Natural killer cell (primary cell): ENCODE measurements around the gene INPP5D. TPM values are rescaled to one million over a fixed set of nuclear protein-coding genes. Genes with fewer than 3 reads are reported as not detected.
"Not testable (repeated sequence)": the region's sequence is repeated elsewhere in the genome, so short reads cannot be mapped to it uniquely, and the experiment has no call there.

ENCODE experiments used
- ATAC-seq, 3 donors: fragments of 150-1000 bp in 2 of 3; fragments of 200-7000 bp in 1 of 3; cut with Tn5 transposase; 1 replicate in 1 of 3; 2 replicates in 2 of 3; pipeline ENCODE4 v1.10.0; 2021; ENCODE audit warnings: mild to moderate bottlenecking in 2 of 3, moderate library complexity in 2 of 3
- DNase-seq, 2 donors: peaks; one replicate each; pipeline versions ENCODE4 v3.0.0 to v3.0.0-alpha.2; 2013 to 2021; ENCODE audit warnings: mixed read lengths in 1 of 2
- H3K27ac ChIP-seq: one replicate; pipeline ENCODE4 v1.5.1; 2013; ENCODE audit warnings: mild to moderate bottlenecking, low read length
- H3K27me3 ChIP-seq: one replicate; pipeline ENCODE4 v1.6.1; 2013; ENCODE audit warnings: low read length; ENCODE audit not compliant: control insufficient read depth, insufficient read depth
- H3K36me3 ChIP-seq: one replicate; pipeline ENCODE4 v1.6.1; 2013; ENCODE audit warnings: low read length; ENCODE audit not compliant: control insufficient read depth, insufficient read depth
- H3K4me1 ChIP-seq: one replicate; pipeline ENCODE4 v1.6.1; 2013; ENCODE audit warnings: low read length; ENCODE audit not compliant: control insufficient read depth, insufficient read depth
- H3K4me3 ChIP-seq: one replicate; pipeline ENCODE4 v1.5.1; 2013; ENCODE audit warnings: low read length
- H3K9me3 ChIP-seq: one replicate; pipeline ENCODE4 v1.6.1; 2013; ENCODE audit warnings: low read length; ENCODE audit not compliant: control insufficient read depth, insufficient read depth
- H3K27ac Mint-ChIP-seq, 2 donors: one replicate each; pipeline ENCODE4 v1.8.0; 2022; ENCODE audit warnings: mild to moderate bottlenecking in 2 of 2, mixed read lengths in 2 of 2, moderate library complexity in 1 of 2
- H3K27me3 Mint-ChIP-seq, 2 donors: one replicate each; pipeline ENCODE4 v1.8.0; 2022; ENCODE audit warnings: low read depth in 2 of 2, mixed read lengths in 2 of 2
- H3K36me3 Mint-ChIP-seq: one replicate; pipeline ENCODE4 v1.8.0; 2022; ENCODE audit warnings: mixed read lengths
- H3K4me1 Mint-ChIP-seq, 2 donors: one replicate each; pipeline ENCODE4 v1.8.0; 2022; ENCODE audit warnings: mixed read lengths in 2 of 2
- H3K4me3 Mint-ChIP-seq: one replicate; pipeline ENCODE4 v1.8.0; 2022; ENCODE audit warnings: mild to moderate bottlenecking, moderate library complexity, mixed read lengths
- H3K9me3 Mint-ChIP-seq, 2 donors: one replicate each; pipeline ENCODE4 v1.8.0; 2022; ENCODE audit warnings: mixed read lengths in 2 of 2
- CTCF ChIP-seq: fragments of 200-600 bp; IDR thresholded peaks from one replicate; pipeline ENCODE4 v1.8.0; 2022; ENCODE audit warnings: antibody characterized with exemption
- WGBS: methylation state at CpG from one replicate; pipeline ENCODE4 v1.1.7; 2013; ENCODE audit warnings: missing lambda C conversion rate; ENCODE audit not compliant: insufficient coverage; 5-methylcytosine and 5-hydroxymethylcytosine counted together
- intact Hi-C: fragments of 100-400 bp; cut with micrococcal nuclease; formaldehyde crosslinking; loops from one replicate; pipeline ENCODE4 v1.14.2; 2022
- total RNA-seq, 4 donors: library from RNA; stranded (reverse); fragments of 120-200 nt in 1 of 4; gene quantifications; one replicate each; pipeline versions ENCODE4 v1.2.3 to v1.2.4, GENCODE V29; 2013 to 2022

INPP5D gene
- total RNA-seq, 3 donors from 2014 or later (not counting 1 experiment from before 2014, with no cell fraction given) = 385 to 498 (median 497) TPM

GRCh38 chr2:233152541-233152940 lies 92.4 kb downstream of the INPP5D start:
- WGBS = 96% methylated on average over 5 of the region's 5 CpGs
- Mint-ChIP-seq H3K36me3 (peaks cover 44% of the 10 kb centered on the region), H3K9me3 (no peaks in the 10 kb centered on the region), H3K4me1 (peaks cover 69 to 84% of the 10 kb centered on the region in 2 donors), H3K27ac (peak overlapping the region; percentile 71 to 74), H3K4me3 (no peak overlapping the region), H3K27me3 (no peaks in the 10 kb centered on the region)
- Histone ChIP-seq H3K9me3 (no peaks in the 10 kb centered on the region), H3K4me3 (no peak overlapping the region), H3K4me1 (peaks cover 19% of the 10 kb centered on the region), H3K27me3 (no peaks in the 10 kb centered on the region), H3K27ac (no peak overlapping the region), H3K36me3 (peaks cover 89% of the 10 kb centered on the region)
- no peak for TF ChIP-seq CTCF
- no peak for DNase-seq
- no peak for ATAC-seq
- intact Hi-C loops = no loop called here

- Mint-ChIP-seq H3K4me3 (no peak overlapping the region), H3K27ac (peak overlapping the region; percentile 71 to 74), H3K36me3 (peaks cover 51% of the 10 kb centered on the region), H3K4me1 (peaks cover 71 to 78% of the 10 kb centered on the region in 2 donors), H3K9me3 (no peaks in the 10 kb centered on the region), H3K27me3 (no peaks in the 10 kb centered on the region)
- peaks cover 20% of the 10 kb centered on the region for H3K4me1 ChIP-seq
- intact Hi-C loops = no loop called here
- no peaks in the 10 kb centered on the region for H3K9me3 ChIP-seq
- H3K27ac ChIP-seq = no peak overlapping the region
- no peak for DNase-seq
- no peaks in the 10 kb centered on the region for H3K27me3 ChIP-seq
- no peak for TF ChIP-seq CTCF
- H3K36me3 ChIP-seq = peaks cover 88% of the 10 kb centered on the region
- 89% methylated on average over 7 of the region's 9 CpGs for WGBS
- H3K4me3 ChIP-seq = no peak overlapping the region
- no peak for ATAC-seq
Measured at GRCh38 chr2:233153146-233153798, 93.1 kb downstream of the INPP5D start.

- Mint-ChIP-seq H3K4me1 (peaks cover 59 to 67% of the 10 kb centered on the region in 2 donors), H3K4me3 (peak overlapping the region; percentile 47), H3K27ac (peak overlapping the region; percentile 86 to 89), H3K36me3 (peaks cover 50% of the 10 kb centered on the region), H3K9me3 (no peaks in the 10 kb centered on the region), H3K27me3 (no peaks in the 10 kb centered on the region)
- H3K9me3 ChIP-seq = no peaks in the 10 kb centered on the region
- H3K36me3 ChIP-seq = peaks cover 87% of the 10 kb centered on the region
- 93% methylated on average over 4 of the region's 4 CpGs for WGBS
- H3K4me1 ChIP-seq = peaks cover 25% of the 10 kb centered on the region
- no peak for ATAC-seq
- no peak for TF ChIP-seq CTCF
- intact Hi-C loops = no loop called here
- H3K27me3 ChIP-seq = no peaks in the 10 kb centered on the region
- no peak for DNase-seq
- H3K4me3 ChIP-seq = no peak overlapping the region
- no peak overlapping the region for H3K27ac ChIP-seq
Measured at GRCh38 chr2:233156001-233156400, 95.9 kb downstream of the INPP5D start.

GRCh38 chr2:233156461-233156860 lies 96.3 kb downstream of the INPP5D start:
- peaks cover 48% of the 10 kb centered on the region for H3K36me3 Mint-ChIP-seq
- H3K27me3 ChIP-seq, intact Hi-C loops, H3K9me3 Mint-ChIP-seq, H3K9me3 ChIP-seq, DNase-seq, H3K4me3 ChIP-seq, H3K27me3 Mint-ChIP-seq: not testable (repeated sequence)
- WGBS = 45% methylated on average over 4 of the region's 5 CpGs
- peak overlapping the region; percentile 47 for H3K4me3 Mint-ChIP-seq
- Histone ChIP-seq H3K27ac (peak overlapping the region; percentile 13), H3K4me1 (peaks cover 25% of the 10 kb centered on the region), H3K36me3 (peaks cover 85% of the 10 kb centered on the region)
- H3K4me1 Mint-ChIP-seq = peaks cover 57 to 66% of the 10 kb centered on the region in 2 donors
- ATAC-seq = peak; percentile 50 to 54 (median 52)
- H3K27ac Mint-ChIP-seq = peak overlapping the region; percentile 86 to 89
